Prostate gland (tissue), 2 donors: ENCODE measurements around the gene EVC.

ENCODE experiments used
- POLR2A ChIP-seq: fragments of 450-650 bp; IDR thresholded peaks from one replicate; pipeline ENCODE4 v1.6.1; 2016; ENCODE audit warnings: antibody characterized with exemption, mild to moderate bottlenecking
- TF ChIP-seq, protein P1 (sequence below), 4 experiments: fragments of 200-600 bp in 2 of 4; fragments of 450-650 bp in 2 of 4; sonication (generic) in 2 of 4; IDR thresholded peaks; 1 replicate in 3 of 4; 2 replicates in 1 of 4; pipeline ENCODE4 v1.5.1; 2016 to 2019; ENCODE audit warnings: antibody characterized with exemption in 4 of 4, mild to moderate bottlenecking in 2 of 4, moderate library complexity in 2 of 4

DNA sequence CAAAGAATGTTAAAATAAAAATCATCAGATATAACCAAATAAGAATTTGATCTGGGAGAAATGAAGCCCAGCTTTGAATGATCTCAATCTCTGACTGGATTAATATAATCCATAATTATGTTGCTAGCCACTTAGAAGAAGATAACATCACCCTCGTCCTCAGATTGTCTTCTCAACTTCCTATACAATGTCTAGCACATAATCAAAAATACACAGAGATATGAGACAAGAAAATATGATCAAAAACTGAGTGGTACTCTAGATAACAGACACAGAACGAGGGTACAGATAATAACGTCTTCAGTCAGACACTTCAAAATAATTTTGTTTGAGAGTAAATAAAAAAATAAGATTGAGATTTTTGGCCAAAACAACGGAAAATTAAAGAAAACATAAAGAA, 49.8 kb upstream of the EVC start:
- TF ChIP-seq, protein P1, sequence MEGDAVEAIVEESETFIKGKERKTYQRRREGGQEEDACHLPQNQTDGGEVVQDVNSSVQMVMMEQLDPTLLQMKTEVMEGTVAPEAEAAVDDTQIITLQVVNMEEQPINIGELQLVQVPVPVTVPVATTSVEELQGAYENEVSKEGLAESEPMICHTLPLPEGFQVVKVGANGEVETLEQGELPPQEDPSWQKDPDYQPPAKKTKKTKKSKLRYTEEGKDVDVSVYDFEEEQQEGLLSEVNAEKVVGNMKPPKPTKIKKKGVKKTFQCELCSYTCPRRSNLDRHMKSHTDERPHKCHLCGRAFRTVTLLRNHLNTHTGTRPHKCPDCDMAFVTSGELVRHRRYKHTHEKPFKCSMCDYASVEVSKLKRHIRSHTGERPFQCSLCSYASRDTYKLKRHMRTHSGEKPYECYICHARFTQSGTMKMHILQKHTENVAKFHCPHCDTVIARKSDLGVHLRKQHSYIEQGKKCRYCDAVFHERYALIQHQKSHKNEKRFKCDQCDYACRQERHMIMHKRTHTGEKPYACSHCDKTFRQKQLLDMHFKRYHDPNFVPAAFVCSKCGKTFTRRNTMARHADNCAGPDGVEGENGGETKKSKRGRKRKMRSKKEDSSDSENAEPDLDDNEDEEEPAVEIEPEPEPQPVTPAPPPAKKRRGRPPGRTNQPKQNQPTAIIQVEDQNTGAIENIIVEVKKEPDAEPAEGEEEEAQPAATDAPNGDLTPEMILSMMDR (IDR thresholded peaks at IDR 0.05): no peak
- TF ChIP-seq POLR2A: no peak
